G401 (cell line): ENCODE measurements around the gene EEF1AKMT1. TPM values are rescaled to one million over a fixed set of nuclear protein-coding genes. Genes with fewer than 3 reads are reported as not detected.

Source experiments
- DNase-seq: peaks from one replicate; pipeline ENCODE4 v3.0.0-alpha.2; 2015; ENCODE audit warnings: low spot score
- in situ Hi-C: cut with HindIII; loops from 2 replicates; pipeline ENCODE4 v1.10.0; 2016; ENCODE audit warnings: low sequenced_read_pairs, mixed read lengths
- total RNA-seq: library from RNA; depleted of rRNA; stranded (reverse); fragments of >200 nt; shearing (Covaris generic); gene quantifications from 2 replicates; pipeline ENCODE4 v1.2.3, GENCODE V29; 2014

EEF1AKMT1 gene
- total RNA-seq, 1 experiment from 2014 or later: 14.4 TPM

- DNase-seq: peak; percentile 78
- in situ Hi-C loops: no loop called here
These were observed 52.1 kb downstream of the EEF1AKMT1 start for GRCh38 chr13:20721454-20722357.

GRCh38 chr13:20721058-20721453, 52.7 kb downstream of the EEF1AKMT1 start:
- DNase-seq: no peak
- in situ Hi-C loops: no loop called here

- DNase-seq: no peak
- in situ Hi-C loops: no loop called here
These were observed 53.3 kb downstream of the EEF1AKMT1 start for GRCh38 chr13:20720499-20720898.

- in situ Hi-C loops: no loop called here
- peak; percentile 37 for DNase-seq
These were observed 54.0 kb downstream of the EEF1AKMT1 start for GRCh38 chr13:20719783-20720182.

- in situ Hi-C loops: no loop called here
- no peak for DNase-seq
These were observed 54.7 kb downstream of the EEF1AKMT1 start for GRCh38 chr13:20718958-20719566.

- DNase-seq: no peak
- in situ Hi-C loops: no loop called here
These were observed 55.9 kb downstream of the EEF1AKMT1 start for GRCh38 chr13:20717581-20718542.

GRCh38 chr13:20716951-20717350, 56.8 kb downstream of the EEF1AKMT1 start:
- in situ Hi-C loops: no loop called here
- DNase-seq: peak; percentile 87

GRCh38 chr13:20715330-20715712, 58.4 kb downstream of the EEF1AKMT1 start:
- in situ Hi-C loops: no loop called here
- no peak for DNase-seq

GRCh38 chr13:20714563-20715329, 59.0 kb downstream of the EEF1AKMT1 start:
- DNase-seq: no peak
- in situ Hi-C loops: no loop called here

- in situ Hi-C loops: no loop called here
These were observed 59.6 kb downstream of the EEF1AKMT1 start for GRCh38 chr13:20714161-20714560.

GRCh38 chr13:20713751-20714150, 60.0 kb downstream of the EEF1AKMT1 start:
- no peak for DNase-seq
- in situ Hi-C loops: no loop called here

More at GRCh38 chr13:20714161-20714560, 59.6 kb downstream of the EEF1AKMT1 start:
- no peak for DNase-seq

GRCh38 chr13:20713014-20713376, 60.8 kb downstream of the EEF1AKMT1 start:
- in situ Hi-C loops: no loop called here
- DNase-seq: no peak

- in situ Hi-C loops: no loop called here
These were observed 62.3 kb downstream of the EEF1AKMT1 start for GRCh38 chr13:20711301-20712044.

GRCh38 chr13:20709782-20710181, 64.0 kb downstream of the EEF1AKMT1 start:
- no peak for DNase-seq
- in situ Hi-C loops: no loop called here

More at GRCh38 chr13:20711301-20712044, 62.3 kb downstream of the EEF1AKMT1 start:
- no peak for DNase-seq

- DNase-seq: no peak
- in situ Hi-C loops: no loop called here
These were observed 64.4 kb downstream of the EEF1AKMT1 start for GRCh38 chr13:20709369-20709768.

- no peak for DNase-seq
- in situ Hi-C loops: no loop called here
These were observed 65.5 kb downstream of the EEF1AKMT1 start for GRCh38 chr13:20708216-20708615.

GRCh38 chr13:20706661-20707060, 67.1 kb downstream of the EEF1AKMT1 start:
- DNase-seq: no peak
- in situ Hi-C loops: no loop called here

GRCh38 chr13:20704459-20705069, 69.2 kb downstream of the EEF1AKMT1 start:
- peak; percentile 28 for DNase-seq
- in situ Hi-C loops: no loop called here
